Measurements from ENCODE around the gene LMO1. TPM values are rescaled to one million over a fixed set of nuclear protein-coding genes. Genes with fewer than 3 reads are reported as not detected.

Gene LMO1
- total and polyA plus RNA-seq, 9 of the 15 experiments (the other 6 are each of a cell fraction or from before 2014, with no cell fraction given) = not detected

DNA sequence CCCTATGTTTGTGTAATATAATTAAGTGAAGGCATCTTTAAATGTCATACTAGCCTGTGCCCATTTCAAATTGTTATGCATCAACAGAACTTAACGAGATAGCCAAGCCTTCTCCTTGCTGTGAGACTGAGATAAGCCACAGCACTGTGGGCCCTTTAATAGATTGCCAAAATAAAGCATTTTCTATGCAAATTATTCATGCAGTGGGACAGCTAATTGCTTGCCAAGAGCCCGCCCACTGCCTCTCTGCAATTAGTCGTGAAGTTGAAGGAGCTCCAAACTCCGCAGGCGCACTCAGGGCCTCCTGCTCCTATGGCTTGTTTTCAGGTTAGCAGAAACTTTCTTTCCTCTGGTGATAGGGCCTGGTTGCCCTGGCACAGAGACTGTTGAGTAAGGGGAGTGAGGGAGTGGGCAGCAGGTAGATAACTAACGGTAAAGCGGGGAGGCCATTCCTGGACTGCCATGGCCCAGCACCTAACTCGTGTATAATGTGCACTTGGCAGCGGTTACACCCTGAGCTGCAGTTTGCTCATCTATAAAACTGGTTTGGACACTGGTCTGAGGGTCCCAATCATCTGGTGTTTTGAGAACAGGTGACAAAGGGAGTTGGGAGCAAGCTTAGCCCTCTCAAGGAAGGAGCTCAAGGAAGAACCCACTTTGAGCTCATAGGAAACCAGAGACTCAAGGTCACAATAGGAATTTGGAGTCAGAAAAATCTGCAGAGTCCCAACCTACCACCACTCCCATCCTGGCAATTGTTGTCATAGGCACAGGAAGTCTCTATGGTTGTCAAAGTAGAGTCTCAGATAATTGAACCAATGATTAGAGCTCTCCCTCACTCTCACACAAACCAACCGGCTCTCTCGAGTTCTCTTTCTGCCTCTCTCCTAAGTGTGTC lies 60.9 kb downstream of the LMO1 start:
- H2AFZ ChIP-seq (ENCODE audit: low read depth, low read length) = 0 out of 2 replicates have a peak overlapping the region, but pooled peaks have one; percentile 17
- H3K9me1 ChIP-seq (ENCODE audit: control insufficient read depth, insufficient read depth, low read length) = no peaks in the 10 kb centered on the region
- no peaks in the 10 kb centered on the region for H3K36me3 ChIP-seq (ENCODE audit: control insufficient read depth, insufficient read depth, low read length)
- FAIRE-seq (no peak), DNase-seq (ENCODE audit: extremely low read depth in 1 of 4, low spot score in 3 of 4) (peak in 1 of 4 experiments; percentile 17), ATAC-seq (peak; percentile 41)
- H3K9ac ChIP-seq (ENCODE audit: insufficient read depth in 1 of 2, low read depth in 2 of 2, low read length in 2 of 2) = no peak overlapping the region
- no peak overlapping the region for H3K4me3 ChIP-seq
- no peaks in the 10 kb centered on the region for H3K9me3 ChIP-seq (replicated peaks; ENCODE audit: control insufficient read depth, insufficient read depth, low read depth, low read length)
- BruUV-seq (replicated peaks) = no TSS peak
- no peaks in the 10 kb centered on the region for H3K79me2 ChIP-seq (ENCODE audit: control insufficient read depth, insufficient read depth, low read length)
- in situ Hi-C loops (cut with MboI) = no loop called here
- 15% methylated on average over 11 of the region's 11 CpGs for WGBS (ENCODE audit: insufficient coverage, low coverage, missing lambda C conversion rate)
- intact Hi-C loops (cut with micrococcal nuclease) = no loop called here
- TF ChIP-seq TCF3 (CRISPR knock-in tag; IDR thresholded peaks at IDR 0.05) = peak; percentile 46; the same call in 1 of the 2 replicates
- peak; percentile 75 for TF ChIP-seq TEAD4 (IDR thresholded peaks at IDR 0.05; ENCODE audit: low read length)
- no peak for TF ChIP-seq TEAD4 (CRISPR knock-in tag; IDR thresholded peaks at IDR 0.05; ENCODE audit: borderline replicate concordance)
- TF ChIP-seq TAL1 (IDR thresholded peaks at IDR 0.05) = peak; percentile 62
- no peak for TF ChIP-seq MTA2 (IDR thresholded peaks at IDR 0.05; ENCODE audit: low read depth)
- TF ChIP-seq ARID1B (IDR thresholded peaks at IDR 0.05) = peak; percentile 37
- TF ChIP-seq CBFA2T3 (IDR thresholded peaks at IDR 0.05) = peak; percentile 58; the same call in 1 of the 2 replicates
- TF ChIP-seq DMBX1 (CRISPR knock-in tag; IDR thresholded peaks at IDR 0.05; ENCODE audit: borderline replicate concordance) = no peak
- no peak for TF ChIP-seq FOXJ2 (tag; IDR thresholded peaks at IDR 0.05)
- ChIA-PET POLR2A (interaction anchor here (0.6 to 0.8 kb wide), 3 partner anchors 8 to 578 kb away, joined by 3 to 4 read pairs (median 3); no protein-coding TSS in a partner anchor), CTCF (ENCODE audit: low intra/inter-chr PET ratio) (no interaction called here)
- H3K27me3 ChIP-seq (ENCODE audit: control insufficient read depth in 2 of 2, insufficient read depth in 2 of 2, low read length in 2 of 2) = 0 out of 5 replicates have a peak, but pooled peaks cover 0 to 5% of the 10 kb centered on the region in 2 experiments
- H3K4me1 ChIP-seq (replicated peaks in 1 of 2; ENCODE audit: control insufficient read depth in 2 of 2, insufficient read depth in 2 of 2, low read length in 2 of 2) = peaks cover 20 to 25% of the 10 kb centered on the region in 2 experiments; a peak in 4 of 5 replicates
- H3K4me2 ChIP-seq (ENCODE audit: insufficient read depth, low read length) = peak overlapping the region; percentile 53
- no peak overlapping the region for H3K27ac ChIP-seq (ENCODE audit: extremely low read depth, low read depth, low read length)
- 0 out of 2 replicates have a peak, but pooled peaks cover 3% of the 10 kb centered on the region for H4K20me1 ChIP-seq (replicated peaks; ENCODE audit: control insufficient read depth, insufficient read depth, low read length)
